NCI-H2107 (cell line): Measurements from ENCODE around the gene UPF2.
"Not testable (repeated sequence)": the region's sequence is repeated elsewhere in the genome, so short reads cannot be mapped to it uniquely, and the experiment has no call there.

ENCODE experiments used
- DNase-seq: peaks from one replicate; lab custom pipeline; 2025; lab: John Stamatoyannopoulos, UW

Gene UPF2

DNA sequence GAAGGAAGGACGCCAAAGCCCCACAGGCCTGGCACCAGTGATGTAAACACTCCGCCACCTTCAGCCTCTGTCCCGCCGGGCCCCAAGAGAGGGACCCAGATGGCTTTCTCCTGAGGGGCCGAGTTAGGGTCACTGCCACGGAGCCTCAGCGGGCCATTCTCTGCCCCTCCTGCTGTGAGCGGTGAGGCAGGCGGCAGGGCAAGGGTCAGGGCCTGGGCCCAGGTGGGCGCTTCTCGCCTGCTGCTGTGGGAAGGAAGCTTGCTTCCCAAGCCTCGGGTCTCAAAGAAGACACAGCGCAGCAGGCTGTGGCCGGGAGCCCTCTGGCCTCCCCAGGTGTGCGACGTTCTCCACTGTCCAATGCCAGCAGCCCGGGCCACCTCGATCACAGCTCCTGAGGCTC, 134.7 kb downstream of the UPF2 start:
- DNase-seq, result no peak

DNA sequence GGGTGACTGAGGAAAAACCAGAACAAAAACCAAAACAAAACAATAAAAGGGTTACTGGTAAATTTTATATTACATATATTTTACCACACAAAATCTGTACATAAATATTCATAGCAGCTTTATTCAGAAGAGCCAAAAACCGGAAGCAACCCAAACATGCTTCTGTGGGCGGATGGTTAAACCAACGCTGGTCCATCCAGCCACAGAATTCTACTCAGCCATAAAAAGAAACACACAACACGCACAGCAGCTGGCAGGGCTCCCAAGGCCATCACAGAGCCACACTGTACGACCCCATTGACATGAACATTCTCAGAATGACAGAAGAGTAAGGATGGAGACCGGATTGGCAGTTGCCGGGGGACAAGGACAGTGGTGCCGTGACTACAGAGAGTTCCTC, 135.9 kb downstream of the UPF2 start:
- no peak for DNase-seq

DNA sequence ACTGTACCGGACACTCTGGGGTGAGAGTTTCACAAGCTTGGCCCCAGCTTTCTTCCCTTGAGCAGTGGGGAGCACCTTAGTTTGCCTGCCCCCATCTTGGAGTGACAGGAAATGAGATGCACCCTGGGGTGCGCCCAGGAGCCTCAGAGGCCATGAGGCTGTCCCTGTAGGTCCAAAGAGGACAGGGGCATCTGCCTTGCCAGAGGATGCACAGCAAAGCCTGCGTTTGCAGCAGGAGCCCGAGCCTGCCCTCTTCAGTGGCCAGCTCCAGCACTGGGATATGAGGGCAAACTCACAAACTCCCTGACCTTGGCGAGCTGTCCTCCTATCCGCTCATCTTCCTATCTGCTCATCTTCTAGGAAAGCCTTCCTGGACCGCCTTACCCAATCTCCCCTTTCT, 140.0 kb downstream of the UPF2 start:
- DNase-seq, result no peak

DNA sequence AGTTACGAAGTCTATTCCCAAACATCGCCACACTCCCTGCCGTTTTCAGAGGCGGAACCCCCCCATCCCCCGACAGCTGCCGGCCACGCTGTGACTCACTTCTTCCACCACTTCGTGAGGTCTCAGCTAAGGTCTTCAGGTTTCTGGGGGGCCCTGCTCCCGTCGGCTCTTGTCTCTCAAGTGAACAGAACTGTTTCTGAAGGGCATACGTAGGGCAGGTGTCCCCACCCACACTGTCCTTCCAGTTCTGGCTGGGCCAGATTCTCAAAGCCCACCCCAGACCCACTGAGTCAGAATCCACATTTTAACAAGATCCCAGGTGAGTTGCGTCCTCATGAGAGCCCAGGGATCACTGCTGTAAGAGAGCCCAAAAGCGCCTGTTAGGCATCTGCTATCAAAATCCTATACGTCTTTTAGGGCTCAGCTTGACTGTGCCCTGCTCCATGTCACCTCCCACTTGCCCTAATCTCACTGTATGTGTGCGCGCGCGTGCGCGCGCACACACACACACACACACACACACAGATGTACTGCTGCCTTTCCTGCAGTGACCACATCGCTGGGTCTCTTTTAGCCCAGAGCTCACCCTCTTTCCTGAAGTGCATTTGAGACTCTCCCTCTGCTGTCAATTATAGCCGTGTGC, 140.7 kb downstream of the UPF2 start:
- no peak for DNase-seq

DNA sequence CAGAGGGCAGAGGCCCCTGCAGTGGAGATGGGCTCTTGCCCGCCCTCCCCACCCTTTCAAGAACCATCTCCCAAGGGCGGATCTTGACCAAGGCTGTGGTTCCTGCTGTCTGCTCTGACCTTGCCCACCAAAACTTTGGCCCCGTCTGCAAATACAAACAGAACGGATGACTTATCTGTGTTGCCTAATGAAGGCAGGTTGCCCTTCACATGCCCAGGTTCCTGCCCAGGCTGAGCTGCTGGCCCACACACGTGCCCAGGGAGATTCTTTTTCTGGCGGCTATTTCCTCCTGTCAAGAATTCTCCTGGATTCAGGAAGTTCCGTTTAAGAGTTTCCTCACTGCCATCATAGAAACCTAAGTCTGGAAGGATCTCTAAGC, 141.2 kb downstream of the UPF2 start:
- no peak for DNase-seq

DNA sequence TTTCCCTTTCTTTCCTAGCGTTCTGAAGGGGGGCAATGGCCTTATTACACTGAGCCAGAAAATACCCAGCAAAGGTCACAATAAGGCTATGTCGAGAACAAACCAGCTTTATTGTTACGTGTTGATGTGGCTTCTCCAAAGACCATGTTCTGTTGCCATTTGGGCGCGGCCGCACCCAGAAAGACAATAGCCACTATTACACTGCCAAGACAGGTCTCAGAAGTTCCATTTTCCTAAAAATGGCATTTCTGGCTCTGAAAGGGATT, 141.6 kb downstream of the UPF2 start:
- DNase-seq, result no peak

DNA sequence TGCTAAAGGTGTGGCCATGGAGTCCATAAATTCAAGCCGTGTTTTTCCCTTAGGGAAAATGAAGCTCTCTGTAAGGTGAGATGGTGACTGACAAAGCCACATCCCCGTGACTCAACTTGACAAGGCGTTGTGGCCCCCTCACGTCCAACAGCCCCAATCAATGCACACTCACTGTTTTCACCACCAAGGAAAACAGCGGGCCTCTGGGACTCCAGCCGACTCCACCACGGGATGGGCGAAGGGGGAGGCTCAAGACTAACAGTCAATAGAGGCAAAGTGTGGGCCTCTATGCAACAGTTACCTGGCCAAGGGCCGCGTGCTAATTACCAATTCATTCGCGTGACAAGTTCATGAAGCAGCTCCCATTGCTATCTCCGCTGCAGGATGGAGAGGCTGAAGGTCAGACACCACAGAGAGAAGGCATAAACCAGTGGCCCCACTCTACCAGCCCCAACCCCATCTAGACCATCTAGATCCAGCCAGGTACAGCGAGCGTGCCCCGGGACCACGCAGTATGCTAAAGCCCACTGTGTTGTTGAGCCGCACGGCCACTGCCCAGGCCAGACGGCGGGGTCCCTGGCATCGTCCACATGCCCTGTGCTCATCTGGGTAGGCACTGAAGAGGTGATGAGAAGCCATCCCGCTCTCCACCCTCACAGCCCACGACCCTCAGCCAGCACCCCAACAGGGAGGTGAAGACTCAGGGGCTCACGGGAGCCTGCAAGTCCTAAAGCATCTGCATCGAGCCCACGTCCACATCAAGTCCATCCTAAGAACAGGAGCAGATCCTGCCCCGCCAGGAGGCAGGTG, 143.3 kb downstream of the UPF2 start:
- no peak for DNase-seq

DNA sequence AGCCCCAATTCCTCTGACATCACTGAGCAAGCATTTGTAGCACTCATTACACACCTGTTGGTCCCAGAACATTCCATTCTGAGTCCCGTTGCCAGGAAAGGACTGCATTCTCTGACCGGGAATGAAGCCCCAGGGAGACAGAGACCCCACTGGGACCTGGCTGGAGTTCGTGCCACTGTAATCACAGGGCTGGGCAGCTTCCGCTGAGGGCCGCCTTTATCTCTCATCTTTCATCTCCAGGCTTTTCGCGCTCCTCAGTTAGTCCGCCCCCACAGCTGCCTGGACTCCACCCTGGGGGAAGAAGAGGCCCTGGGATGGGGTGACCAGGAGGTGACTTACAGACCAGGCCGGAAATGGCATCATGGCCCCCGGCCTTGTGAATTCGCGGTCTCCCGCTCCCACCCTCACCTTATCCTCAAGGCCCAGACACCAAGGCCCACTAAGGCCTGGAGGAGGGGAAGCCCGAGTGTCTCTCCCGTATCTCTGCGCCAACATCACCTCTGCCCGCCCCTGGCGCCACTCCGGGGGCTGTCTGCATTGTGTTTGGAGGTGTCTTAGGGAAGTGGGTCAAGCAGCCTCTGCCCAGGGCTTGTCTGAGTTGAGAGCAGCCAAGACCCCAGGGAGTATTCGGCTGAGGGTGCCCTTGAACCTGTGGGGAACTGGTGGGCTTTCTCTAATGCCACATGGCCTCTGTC, 144.1 kb downstream of the UPF2 start:
- no peak for DNase-seq

DNA sequence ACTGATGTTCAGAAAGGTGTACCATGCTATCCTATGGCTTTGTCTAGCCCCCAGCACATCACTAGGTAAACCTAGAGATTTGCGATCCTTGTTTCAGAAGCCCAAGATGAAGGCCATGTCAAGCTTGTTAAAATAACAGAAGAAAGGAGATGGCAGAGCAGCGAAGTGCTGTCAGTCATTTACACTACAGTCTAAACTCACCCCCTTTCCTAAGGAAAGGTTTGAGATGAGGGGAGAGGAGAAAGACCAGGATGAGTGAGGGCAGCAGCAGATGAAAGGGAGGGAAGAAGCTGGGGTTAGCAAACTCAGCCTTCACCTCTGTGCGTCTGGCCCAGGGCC, 144.6 kb downstream of the UPF2 start:
- no peak for DNase-seq

DNA sequence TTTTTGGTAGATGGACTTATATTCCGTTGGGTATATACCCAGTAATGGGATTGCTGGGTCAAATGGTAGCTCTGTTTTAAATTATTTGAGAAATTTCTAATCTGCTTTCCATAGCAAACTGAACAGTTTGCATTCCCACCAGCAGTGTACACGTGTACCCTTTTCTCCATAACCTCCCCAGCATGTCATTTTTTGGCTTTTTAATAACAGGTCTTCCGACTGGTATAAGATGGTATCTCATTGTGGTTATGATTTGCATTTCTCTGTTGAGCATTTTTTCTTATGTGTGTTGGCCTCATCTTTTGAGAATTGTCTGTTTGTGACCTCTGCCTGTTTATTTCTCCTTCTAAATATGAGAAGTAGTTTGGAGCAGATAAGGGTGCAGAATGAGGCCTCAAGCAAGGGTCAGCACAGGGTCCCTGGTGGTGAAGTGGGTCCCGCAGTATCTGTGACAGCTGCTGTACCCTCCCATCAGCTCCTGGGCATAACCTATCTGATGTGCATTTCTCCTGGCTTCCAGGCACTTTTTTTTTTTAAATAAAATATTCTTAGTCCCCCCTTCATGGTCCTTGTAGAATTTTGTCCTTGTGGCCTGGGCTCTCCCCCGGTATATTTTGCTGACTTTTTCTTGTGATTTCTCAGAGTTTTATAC, 145.9 kb downstream of the UPF2 start:
- no peak for DNase-seq

DNA sequence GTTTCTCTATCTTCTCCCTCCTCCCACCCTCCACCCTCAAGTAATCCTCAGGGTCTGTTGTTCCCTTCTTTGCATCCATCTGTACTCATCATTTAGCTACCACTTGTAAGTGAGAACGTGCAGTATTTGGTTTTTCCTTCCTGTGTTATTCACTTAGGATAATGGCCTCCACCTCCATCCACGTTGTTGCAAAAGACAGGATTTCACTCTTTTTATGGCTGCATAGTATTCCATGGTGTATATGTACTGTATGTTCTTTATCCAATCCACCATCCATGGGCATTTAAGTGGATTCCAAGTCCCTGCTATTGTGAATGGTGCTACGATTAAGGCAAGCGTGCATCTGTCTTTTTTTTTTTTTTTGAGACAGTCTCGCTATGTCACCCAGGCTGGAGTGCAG, 147.0 kb downstream of the UPF2 start:
- no peak for DNase-seq

DNA sequence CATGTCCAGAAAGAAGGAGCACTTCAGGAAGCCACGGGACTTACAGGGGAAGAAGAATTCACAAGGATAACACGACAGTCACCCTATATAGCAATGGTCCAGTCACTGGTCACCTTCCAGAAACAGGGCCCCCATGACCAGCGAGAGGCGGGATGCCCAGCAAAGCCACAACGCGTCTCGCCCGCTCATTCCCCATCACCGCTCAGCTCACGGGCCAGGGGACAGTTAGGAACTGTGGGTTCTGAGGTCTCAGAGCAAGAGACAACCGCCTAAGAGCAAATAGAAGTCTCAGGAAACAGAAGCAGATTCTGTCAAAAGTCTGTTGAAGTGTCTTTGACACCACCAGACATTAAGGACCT, 147.5 kb downstream of the UPF2 start:
- DNase-seq, result no peak

DNA sequence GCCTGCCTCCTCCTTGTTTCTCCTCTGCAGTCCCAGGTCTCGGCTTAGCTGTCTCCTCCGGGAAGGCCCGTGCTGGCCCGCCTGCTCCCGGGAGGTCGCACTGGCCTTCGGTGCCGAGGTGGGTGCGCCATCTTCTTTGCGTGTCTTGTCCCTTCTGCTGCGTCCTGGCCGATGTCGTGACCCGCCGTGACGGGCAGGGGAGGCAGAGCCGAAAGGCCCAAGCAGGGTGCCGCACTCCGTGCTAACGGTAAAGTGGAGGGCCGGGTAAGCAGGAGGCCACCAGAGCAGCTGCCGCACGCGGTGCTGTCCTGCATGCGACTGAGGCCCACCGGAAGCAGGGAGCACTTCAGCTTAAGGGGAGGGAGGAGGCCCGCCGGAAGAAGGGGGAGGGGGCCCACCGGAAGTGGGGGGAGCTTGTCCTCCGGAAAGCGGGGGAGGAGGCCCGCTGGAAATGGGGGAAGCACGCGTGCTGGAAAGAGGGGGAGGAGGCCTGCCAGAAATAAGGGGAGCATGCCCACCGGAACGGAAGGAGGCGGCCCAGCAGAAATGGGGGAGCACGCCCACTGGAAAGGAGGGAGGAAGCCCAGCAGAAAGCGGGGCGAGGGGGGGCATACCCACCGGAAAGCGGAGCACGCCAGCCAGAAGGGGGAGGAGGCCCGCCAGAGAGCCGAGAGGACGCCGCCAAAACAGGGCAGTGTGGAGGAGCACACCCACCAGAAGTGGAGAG, 148.1 kb downstream of the UPF2 start:
- DNase-seq, result no peak

DNA sequence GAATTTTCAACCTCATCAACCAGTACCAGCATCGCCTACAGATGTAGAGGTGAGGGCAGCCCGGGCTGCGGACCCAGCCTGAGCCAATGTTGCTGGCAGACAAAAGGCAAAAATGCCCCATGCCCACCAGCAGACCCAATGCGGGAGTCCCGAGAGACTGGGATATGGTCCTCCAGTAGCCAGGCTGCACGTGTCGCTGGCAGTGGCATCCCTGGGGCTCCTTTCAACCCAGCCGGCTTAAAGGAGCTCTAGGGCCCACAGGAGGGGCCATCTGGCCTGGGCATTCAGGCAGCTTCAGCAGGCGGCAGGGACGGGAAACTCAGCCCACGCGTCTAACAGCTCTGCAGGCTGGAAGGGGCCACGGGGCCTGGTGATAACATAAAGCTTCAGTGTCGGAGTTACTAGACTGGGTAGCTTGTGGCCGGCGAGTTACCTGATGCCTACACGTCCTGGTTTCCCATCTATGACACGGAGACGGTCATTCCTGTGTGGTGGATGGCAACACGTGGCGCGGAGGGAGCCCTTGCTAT, 148.8 kb downstream of the UPF2 start:
- no peak for DNase-seq

DNA sequence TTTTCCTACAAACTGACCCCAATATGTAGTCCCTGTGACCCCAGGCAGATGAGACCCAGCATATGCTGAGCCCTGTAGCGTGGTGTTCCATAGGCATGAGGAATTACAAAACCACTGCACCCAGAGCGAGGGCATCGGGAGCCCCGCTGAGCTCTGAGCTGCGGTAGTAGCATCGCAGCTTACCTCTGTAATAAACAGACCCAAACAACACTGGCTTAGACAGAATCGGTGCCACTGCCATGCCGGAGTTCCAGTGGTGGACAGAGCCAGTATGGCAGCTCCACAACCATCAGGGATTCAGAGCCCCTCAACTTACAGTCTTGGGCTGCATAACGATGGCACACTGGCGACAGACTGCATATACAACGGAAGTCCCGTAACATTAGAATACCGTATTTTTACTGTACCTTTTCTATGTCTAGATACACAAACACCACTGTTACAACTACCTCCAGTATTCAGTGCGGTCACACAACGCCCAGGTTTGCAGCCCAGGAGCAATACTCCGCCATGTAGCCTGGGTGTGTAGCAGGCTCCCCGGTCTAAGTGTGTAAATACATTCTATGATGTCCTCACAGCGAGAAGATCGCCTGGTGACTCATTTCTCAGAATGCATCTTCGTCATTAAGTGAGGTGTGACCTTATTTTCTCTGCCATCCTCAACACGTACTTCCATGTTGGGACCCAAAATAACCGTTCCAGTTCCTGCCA, 150.7 kb downstream of the UPF2 start:
- no peak for DNase-seq

DNA sequence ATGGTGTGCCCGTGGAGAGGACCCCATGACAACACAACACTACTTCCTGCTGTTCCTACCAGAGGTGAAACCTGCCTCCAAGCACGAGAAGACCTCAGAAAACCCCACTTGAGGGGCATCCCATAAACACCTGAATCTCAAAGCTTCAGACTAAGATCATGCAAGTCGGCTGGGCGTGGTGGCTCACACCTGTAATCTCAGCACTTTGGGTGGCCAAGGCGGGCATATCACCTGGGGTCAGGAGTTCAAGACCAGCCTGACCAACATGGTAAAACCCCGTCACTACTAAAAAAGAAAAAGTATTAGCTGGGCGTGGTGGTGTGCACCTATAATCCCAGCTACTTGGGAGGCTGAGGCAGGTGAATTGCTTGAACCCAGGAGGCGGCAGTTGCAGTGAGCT, 153.3 kb downstream of the UPF2 start:
- not testable (repeated sequence) for DNase-seq

DNA sequence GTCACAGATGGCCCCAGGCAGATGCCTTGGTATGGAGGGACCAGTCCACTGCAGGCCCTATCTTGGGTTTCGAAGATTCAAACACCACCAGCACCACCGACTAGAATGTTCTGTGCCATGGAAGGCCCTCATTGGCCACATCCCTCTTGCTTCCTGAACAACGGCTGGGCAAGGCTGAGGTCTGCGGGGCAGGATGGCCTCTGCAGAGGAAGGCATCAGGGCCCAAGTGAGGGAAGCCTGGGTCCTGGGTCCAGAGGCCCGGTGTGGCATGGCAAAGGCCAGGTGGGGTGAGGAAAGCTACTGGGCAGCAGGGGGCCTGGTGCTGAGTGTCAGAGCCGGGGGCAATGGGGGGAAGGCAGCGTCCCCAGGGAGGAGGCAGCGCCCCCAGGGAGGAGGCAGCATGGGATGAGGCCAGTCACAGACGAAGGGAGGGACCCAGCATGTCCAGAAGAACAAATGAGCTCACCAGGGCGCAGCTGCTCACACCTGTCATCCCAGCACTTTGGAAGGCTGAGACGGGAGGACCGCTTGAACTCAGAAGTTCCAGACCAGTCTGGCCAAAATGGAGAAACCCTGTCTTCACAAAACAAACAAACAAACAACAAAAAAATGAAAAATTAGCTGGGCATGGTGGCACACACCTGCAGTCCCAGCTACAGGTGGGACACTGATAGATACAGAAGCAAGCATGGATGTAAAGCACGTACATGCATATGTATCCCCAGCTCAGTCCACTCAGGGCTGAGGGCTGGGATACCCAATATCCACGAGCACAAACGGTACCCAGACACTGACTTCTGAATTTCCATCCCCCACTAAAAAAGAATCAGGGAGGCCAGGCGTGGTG, 155.0 kb downstream of the UPF2 start:
- no peak for DNase-seq

DNA sequence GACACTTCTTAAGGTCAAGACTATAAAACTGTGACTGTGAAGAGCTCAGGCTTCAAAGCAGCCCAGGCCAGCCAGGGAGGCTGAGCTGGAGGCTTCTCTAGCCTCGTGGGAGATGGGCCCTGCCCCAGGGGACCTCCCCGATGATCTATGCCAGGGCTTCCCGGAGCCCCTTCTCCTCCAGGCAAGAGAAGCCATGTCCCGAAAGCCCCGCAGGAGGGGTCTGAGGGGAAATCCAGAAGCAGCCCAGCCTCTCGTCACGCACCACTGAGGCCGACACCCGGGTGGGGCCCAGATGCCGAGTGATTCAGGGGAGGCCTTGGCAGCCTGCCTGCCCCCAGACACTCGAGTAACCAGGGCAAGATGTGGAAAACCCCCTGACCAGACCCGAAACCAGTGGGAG, 155.8 kb downstream of the UPF2 start:
- no peak for DNase-seq

DNA sequence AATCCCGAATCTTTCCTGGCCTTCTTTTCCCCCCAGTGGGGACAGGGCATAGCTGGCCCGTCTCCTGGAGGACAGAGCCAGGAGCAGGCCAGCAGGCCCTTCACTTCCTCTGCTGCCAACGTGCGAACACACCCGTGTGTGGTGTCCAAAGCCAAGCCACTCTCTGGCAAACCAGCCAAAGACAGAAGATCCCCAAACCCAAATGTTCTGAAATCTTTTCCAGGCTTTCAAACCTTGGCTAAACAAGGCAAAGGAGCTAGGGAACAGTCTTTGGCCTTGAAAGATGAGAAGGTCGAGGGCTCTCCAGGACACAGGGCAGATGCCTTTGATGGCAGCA, 156.5 kb downstream of the UPF2 start:
- DNase-seq, result no peak

DNA sequence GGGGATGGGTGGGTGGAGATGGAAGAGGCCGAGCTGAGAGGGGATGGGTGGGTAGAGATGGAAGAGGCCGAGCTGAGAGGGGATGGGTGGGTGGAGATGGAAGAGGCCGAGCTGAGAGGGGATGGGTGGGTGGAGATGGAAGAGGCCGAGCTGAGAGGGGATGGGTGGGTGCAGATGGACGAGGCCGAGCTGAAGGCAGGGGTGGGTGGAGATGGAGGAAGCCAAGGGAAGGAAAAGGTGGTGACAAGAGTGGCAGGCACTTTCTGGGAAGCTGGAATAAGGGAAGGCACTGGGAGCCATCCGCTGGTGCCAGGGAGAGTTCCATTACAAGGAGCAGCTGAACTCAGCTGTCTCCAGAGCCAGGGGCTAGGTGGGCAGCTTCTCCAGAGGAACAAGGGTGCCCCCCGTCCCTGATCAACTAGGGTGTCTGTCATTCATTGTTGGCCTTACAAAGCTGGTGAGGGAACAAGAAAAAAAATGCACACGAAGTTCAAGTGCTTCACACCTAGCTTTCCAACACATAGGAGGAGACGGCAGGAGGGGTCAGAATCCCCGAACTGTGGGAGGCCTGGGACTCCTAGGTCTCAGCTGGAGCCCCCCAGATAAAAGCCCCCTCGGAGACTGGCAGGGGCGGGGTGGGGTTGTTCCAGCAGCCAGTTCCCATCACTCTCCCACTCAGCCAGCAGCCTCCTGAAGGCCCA, 157.0 kb downstream of the UPF2 start:
- DNase-seq, result no peak
